Colonic mucosa (tissue), 4 donors: ENCODE results near the gene CABLES1. TPM values are rescaled to one million over a fixed set of nuclear protein-coding genes. Genes with fewer than 3 reads are reported as not detected.

Source experiments
- DNase-seq: peaks from one replicate; pipeline ENCODE4 v3.0.0-alpha.2; 2020
- H3K27ac ChIP-seq: fragments of 200-600 bp; one replicate; pipeline ENCODE4 v1.8.0; 2021
- H3K27me3 ChIP-seq: fragments of 200-600 bp; one replicate; pipeline ENCODE4 v1.8.0; 2021
- H3K36me3 ChIP-seq: fragments of 200-600 bp; one replicate; pipeline ENCODE4 v1.8.0; 2021
- H3K4me1 ChIP-seq: fragments of 200-600 bp; one replicate; pipeline ENCODE4 v1.8.0; 2021; ENCODE audit warnings: mild to moderate bottlenecking
- H3K4me3 ChIP-seq: fragments of 200-600 bp; one replicate; pipeline ENCODE4 v1.8.0; 2021
- H3K9ac ChIP-seq, 2 donors: one replicate each; pipeline ENCODE4 v1.7.0; 2013; ENCODE audit warnings: control low read depth in 2 of 2, low read depth in 2 of 2, low read length in 2 of 2
- H3K9me3 ChIP-seq: fragments of 200-600 bp; one replicate; pipeline ENCODE4 v1.8.0; 2021
- intact Hi-C: fragments of 100-400 bp; cut with DNase I; formaldehyde crosslinking; loops from one replicate; pipeline ENCODE4 v1.14.1; 2022
- total RNA-seq, 2 donors: library from RNA; stranded (reverse); fragmentation: NEBNext Ultra II Directional in 1 of 2; extraction: Animal tissue kit (Norgen Biotek cat#: 25700) in 1 of 2; gene quantifications; one replicate each; pipeline ENCODE4 v1.2.1, GENCODE V29; 2021
- TF ChIP-seq, protein P1 (sequence below): fragments of 200-600 bp; IDR thresholded peaks from one replicate; pipeline ENCODE4 v1.8.0; 2022; ENCODE audit warnings: antibody characterized with exemption, mild to moderate bottlenecking
- donor health status: healthy.
- donor health status: DM: no; HTN: no; CAD: no.
- donor health status: DM: no; HTN: no; CAD: no.

Gene CABLES1
- total RNA-seq, 2 donors from 2014 or later: 4.2 to 6.2 TPM

DNA sequence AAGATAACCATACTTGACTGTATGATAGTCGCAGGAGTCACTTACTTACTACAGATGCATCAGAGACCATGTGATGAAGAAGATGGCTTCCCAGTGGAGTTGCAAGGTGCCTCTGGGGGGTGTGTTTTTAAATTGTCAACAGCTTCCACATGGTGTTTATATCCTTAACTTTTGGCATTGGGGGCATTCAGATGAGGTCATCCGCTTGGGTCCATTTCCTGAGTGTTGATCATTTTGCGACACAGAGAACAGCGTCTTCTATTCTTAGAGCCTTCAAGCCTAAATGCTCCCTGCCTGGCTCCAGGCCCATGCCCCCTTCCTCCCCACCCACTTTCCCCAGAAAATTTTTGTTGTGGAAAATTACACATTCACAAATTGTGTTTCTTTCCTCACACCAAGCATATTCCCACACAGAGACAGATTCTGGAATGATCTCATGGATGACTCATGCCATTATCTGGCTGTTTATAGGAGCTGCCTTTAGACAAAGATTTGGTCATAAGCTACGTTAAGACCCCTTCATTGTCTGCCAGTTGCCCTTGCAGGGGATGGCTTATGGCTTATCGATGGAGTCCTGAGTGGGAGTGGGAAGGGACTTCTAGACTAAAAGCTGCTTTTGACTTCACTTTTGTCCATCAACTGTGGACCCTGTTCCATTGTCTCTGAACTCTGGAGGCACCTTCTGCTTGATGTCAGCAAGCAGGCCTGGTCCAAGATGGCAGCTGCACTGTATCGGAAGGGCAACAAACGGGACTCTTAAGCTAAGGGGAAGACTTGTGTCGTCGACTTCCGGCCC is 91.8 kb downstream of the CABLES1 start:
- no peak overlapping the region for H3K4me3 ChIP-seq
- intact Hi-C loops: no loop called here
- DNase-seq: no peak
- H3K36me3 ChIP-seq: no peaks in the 10 kb centered on the region
- no peak overlapping the region for H3K9ac ChIP-seq
- peak overlapping the region; percentile 57 for H3K27ac ChIP-seq
- TF ChIP-seq, protein P1, sequence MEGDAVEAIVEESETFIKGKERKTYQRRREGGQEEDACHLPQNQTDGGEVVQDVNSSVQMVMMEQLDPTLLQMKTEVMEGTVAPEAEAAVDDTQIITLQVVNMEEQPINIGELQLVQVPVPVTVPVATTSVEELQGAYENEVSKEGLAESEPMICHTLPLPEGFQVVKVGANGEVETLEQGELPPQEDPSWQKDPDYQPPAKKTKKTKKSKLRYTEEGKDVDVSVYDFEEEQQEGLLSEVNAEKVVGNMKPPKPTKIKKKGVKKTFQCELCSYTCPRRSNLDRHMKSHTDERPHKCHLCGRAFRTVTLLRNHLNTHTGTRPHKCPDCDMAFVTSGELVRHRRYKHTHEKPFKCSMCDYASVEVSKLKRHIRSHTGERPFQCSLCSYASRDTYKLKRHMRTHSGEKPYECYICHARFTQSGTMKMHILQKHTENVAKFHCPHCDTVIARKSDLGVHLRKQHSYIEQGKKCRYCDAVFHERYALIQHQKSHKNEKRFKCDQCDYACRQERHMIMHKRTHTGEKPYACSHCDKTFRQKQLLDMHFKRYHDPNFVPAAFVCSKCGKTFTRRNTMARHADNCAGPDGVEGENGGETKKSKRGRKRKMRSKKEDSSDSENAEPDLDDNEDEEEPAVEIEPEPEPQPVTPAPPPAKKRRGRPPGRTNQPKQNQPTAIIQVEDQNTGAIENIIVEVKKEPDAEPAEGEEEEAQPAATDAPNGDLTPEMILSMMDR: no peak
- no peaks in the 10 kb centered on the region for H3K9me3 ChIP-seq
- no peaks in the 10 kb centered on the region for H3K27me3 ChIP-seq
- no peaks in the 10 kb centered on the region for H3K4me1 ChIP-seq

DNA sequence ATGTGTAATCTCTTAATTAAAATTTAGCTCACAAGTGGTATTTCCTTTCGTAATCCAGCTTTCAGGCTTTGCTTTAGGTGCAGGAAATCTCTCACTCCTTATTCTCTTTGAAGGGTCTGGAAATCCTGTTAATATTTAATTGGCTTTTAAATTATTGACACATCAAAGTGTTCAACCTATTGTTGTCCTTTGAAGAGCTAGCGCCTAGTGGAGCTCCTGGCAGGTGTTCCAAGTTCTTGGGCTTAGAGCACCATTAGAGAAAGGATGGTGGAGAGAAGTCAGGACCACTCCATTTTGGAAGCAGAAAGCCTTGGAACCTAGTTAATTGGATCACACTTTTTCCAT is 92.4 kb downstream of the CABLES1 start:
- no peak overlapping the region for H3K9ac ChIP-seq
- no peak overlapping the region for H3K4me3 ChIP-seq
- TF ChIP-seq, protein P1: no peak
- no peak for DNase-seq
- no peaks in the 10 kb centered on the region for H3K4me1 ChIP-seq
- no peaks in the 10 kb centered on the region for H3K36me3 ChIP-seq
- H3K27me3 ChIP-seq: no peaks in the 10 kb centered on the region
- no peaks in the 10 kb centered on the region for H3K9me3 ChIP-seq
- intact Hi-C loops: no loop called here
- H3K27ac ChIP-seq: peak overlapping the region; percentile 57

DNA sequence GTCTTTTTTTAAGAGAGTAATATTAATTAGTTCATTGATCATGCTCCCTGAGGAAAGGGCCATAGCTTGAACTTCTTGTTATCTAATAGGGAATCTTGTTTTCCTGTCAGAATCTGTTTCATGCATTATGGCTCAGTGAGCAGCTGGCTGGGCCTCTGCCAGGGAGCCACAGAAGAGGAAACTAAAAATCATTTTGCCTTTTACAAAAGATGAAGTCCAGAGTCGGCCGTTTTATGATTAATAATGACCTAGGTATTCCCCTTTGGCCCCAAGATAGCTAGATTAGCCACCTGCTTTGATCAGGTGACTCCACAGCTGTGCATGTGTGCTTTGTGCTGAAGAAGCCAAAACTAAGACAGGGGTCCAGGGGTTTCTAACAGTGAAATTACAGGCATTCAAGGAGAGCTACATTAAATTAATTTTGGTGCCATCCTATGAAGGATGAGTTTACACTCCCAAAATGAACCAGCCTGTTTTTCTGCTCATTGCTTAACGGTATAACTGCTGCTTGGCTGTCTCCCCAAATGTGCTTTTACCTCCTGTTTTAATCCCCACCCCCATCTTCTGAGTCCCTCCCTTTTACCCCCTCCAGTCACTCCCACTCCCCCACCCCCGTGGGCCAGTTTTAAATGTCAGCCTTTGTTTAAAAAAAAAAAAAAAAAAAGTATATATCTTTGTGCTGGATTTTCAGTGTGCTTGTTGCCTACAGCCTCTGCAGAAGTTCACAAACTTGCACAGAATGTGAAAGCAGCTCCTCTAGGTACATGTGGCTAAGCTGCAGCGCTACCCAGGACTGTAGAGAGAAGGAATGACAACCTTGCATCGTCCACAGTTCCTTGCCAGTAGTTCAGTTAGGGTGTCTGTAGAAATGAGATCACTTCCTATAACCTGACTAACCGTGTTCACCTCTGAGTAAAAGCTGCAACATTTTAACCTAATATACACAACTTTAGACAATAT is 93.1 kb downstream of the CABLES1 start:
- Histone ChIP-seq H3K36me3 (no peaks in the 10 kb centered on the region), H3K27ac (no peak overlapping the region), H3K4me3 (no peak overlapping the region), H3K4me1 (no peaks in the 10 kb centered on the region), H3K9me3 (no peaks in the 10 kb centered on the region), H3K27me3 (no peaks in the 10 kb centered on the region), H3K9ac (no peak overlapping the region)
- TF ChIP-seq, protein P1: no peak
- no peak for DNase-seq
- intact Hi-C loops: no loop called here

DNA sequence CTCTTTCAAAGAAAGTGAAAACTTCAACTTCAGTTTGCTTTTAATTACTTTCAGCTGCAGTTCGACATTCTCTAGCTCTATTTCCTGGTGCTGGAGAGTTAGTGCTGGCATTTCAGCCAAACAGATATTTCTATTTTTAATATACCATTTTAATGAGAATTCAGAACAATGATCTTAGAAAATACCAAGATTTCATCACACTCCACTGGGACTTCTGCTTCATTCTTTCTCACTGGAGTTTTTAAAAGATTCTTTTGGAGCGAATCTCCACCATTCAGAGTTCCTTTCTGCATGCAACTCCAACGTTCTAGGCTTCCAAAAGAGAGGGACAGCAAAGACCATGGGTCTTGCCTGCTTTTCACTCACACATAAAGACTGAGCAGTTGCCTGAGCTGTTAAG is 94.2 kb downstream of the CABLES1 start:
- intact Hi-C loops: no loop called here
- Histone ChIP-seq H3K9me3 (no peaks in the 10 kb centered on the region), H3K27me3 (no peaks in the 10 kb centered on the region), H3K4me3 (no peak overlapping the region), H3K9ac (no peak overlapping the region), H3K36me3 (no peaks in the 10 kb centered on the region), H3K27ac (no peak overlapping the region), H3K4me1 (no peaks in the 10 kb centered on the region)
- TF ChIP-seq, protein P1: no peak
- no peak for DNase-seq

DNA sequence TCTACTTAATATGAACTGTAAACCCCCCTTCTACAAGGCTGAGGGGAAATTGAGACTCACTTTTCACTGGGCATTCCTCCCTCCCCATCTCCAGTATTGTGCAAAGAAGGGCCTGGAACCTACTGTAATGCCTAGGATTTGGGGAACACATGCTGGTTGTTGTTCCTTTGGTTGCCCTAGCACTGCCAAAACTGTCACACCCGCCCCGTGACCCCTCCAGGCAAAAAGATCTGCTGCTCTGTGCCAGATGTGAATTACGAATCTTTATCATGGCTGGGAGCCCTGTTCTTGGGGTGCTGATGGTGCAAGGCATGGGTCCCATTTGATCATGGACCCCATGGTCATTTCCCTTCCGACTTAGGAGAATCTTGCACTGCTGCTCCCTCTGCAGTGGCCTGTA is 95.4 kb downstream of the CABLES1 start:
- H3K27ac ChIP-seq: no peak overlapping the region
- no peaks in the 10 kb centered on the region for H3K27me3 ChIP-seq
- no peak overlapping the region for H3K9ac ChIP-seq
- no peaks in the 10 kb centered on the region for H3K36me3 ChIP-seq
- intact Hi-C loops: no loop called here
- no peak for DNase-seq
- H3K4me3 ChIP-seq: no peak overlapping the region
- no peaks in the 10 kb centered on the region for H3K9me3 ChIP-seq
- TF ChIP-seq, protein P1: no peak
- H3K4me1 ChIP-seq: no peaks in the 10 kb centered on the region
